ENCODE results near the gene BRCC3.

Gene BRCC3

DNA sequence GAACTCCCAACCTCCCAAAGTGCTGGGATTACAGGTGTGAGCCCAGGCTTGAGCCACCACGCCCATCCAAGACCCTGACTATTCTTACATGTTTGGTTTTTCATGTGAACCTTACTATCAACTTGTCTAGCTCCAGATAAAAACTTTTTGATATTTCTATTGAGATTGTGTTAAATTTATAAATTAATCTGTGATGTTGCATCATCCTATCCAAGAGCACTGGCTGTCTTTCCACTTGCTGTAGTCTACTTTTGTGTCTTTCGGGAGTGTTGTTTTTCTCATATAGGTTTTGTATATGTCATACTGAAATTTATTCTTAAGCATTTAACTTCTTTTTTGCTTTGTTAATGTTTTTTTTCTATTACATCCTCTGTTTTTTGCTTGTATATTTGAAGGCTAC, 34.6 kb downstream of the BRCC3 start:
- ATAC-seq: no peak
- TF ChIP-seq RARB (CRISPR knock-in tag; IDR thresholded peaks at IDR 0.05) (no peak), CSDC2 (CRISPR knock-in tag; IDR thresholded peaks at IDR 0.05) (no peak), ARNTL (CRISPR knock-in tag; IDR thresholded peaks at IDR 0.05; ENCODE audit: borderline replicate concordance, low read depth) (no peak), PPARA (CRISPR knock-in tag; IDR thresholded peaks at IDR 0.05; ENCODE audit: borderline replicate concordance) (no peak), OSR1 (CRISPR knock-in tag; IDR thresholded peaks at IDR 0.05) (no peak), ISL1 (CRISPR knock-in tag; IDR thresholded peaks at IDR 0.05) (no peak), GLIS3 (CRISPR knock-in tag; IDR thresholded peaks at IDR 0.05) (no peak), ZNF8 (CRISPR knock-in tag; IDR thresholded peaks at IDR 0.05) (no peak), ZNF70 (CRISPR knock-in tag; IDR thresholded peaks at IDR 0.05) (no peak), BACH2 (CRISPR knock-in tag; IDR thresholded peaks at IDR 0.05; ENCODE audit: borderline replicate concordance) (no peak), ZNF565 (CRISPR knock-in tag; conservative IDR thresholded peaks at IDR 0.05; ENCODE audit: low read depth) (no peak), ESRRG (CRISPR knock-in tag; IDR thresholded peaks at IDR 0.05) (no peak), ZC3H10 (CRISPR knock-in tag; IDR thresholded peaks at IDR 0.05) (no peak), SNAI2 (CRISPR knock-in tag; IDR thresholded peaks at IDR 0.05) (no peak)
- TF ChIP-seq, protein P1, sequence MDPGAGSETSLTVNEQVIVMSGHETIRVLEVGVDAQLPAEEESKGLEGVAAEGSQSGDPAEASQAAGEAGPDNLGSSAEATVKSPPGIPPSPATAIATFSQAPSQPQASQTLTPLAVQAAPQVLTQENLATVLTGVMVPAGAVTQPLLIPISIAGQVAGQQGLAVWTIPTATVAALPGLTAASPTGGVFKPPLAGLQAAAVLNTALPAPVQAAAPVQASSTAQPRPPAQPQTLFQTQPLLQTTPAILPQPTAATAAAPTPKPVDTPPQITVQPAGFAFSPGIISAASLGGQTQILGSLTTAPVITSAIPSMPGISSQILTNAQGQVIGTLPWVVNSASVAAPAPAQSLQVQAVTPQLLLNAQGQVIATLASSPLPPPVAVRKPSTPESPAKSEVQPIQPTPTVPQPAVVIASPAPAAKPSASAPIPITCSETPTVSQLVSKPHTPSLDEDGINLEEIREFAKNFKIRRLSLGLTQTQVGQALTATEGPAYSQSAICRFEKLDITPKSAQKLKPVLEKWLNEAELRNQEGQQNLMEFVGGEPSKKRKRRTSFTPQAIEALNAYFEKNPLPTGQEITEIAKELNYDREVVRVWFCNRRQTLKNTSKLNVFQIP (CRISPR knock-in tag; IDR thresholded peaks at IDR 0.05; ENCODE audit: borderline replicate concordance, low read depth): no peak
- TF ChIP-seq, protein P2, sequence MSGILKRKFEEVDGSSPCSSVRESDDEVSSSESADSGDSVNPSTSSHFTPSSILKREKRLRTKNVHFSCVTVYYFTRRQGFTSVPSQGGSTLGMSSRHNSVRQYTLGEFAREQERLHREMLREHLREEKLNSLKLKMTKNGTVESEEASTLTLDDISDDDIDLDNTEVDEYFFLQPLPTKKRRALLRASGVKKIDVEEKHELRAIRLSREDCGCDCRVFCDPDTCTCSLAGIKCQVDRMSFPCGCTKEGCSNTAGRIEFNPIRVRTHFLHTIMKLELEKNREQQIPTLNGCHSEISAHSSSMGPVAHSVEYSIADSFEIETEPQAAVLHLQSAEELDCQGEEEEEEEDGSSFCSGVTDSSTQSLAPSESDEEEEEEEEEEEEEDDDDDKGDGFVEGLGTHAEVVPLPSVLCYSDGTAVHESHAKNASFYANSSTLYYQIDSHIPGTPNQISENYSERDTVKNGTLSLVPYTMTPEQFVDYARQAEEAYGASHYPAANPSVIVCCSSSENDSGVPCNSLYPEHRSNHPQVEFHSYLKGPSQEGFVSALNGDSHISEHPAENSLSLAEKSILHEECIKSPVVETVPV (CRISPR knock-in tag; IDR thresholded peaks at IDR 0.05): no peak
- TF ChIP-seq, protein P3, sequence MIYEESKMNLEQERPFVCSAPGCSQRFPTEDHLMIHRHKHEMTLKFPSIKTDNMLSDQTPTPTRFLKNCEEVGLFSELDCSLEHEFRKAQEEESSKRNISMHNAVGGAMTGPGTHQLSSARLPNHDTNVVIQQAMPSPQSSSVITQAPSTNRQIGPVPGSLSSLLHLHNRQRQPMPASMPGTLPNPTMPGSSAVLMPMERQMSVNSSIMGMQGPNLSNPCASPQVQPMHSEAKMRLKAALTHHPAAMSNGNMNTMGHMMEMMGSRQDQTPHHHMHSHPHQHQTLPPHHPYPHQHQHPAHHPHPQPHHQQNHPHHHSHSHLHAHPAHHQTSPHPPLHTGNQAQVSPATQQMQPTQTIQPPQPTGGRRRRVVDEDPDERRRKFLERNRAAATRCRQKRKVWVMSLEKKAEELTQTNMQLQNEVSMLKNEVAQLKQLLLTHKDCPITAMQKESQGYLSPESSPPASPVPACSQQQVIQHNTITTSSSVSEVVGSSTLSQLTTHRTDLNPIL (CRISPR knock-in tag; IDR thresholded peaks at IDR 0.05; ENCODE audit: low read depth): no peak
- TF ChIP-seq, protein P4, sequence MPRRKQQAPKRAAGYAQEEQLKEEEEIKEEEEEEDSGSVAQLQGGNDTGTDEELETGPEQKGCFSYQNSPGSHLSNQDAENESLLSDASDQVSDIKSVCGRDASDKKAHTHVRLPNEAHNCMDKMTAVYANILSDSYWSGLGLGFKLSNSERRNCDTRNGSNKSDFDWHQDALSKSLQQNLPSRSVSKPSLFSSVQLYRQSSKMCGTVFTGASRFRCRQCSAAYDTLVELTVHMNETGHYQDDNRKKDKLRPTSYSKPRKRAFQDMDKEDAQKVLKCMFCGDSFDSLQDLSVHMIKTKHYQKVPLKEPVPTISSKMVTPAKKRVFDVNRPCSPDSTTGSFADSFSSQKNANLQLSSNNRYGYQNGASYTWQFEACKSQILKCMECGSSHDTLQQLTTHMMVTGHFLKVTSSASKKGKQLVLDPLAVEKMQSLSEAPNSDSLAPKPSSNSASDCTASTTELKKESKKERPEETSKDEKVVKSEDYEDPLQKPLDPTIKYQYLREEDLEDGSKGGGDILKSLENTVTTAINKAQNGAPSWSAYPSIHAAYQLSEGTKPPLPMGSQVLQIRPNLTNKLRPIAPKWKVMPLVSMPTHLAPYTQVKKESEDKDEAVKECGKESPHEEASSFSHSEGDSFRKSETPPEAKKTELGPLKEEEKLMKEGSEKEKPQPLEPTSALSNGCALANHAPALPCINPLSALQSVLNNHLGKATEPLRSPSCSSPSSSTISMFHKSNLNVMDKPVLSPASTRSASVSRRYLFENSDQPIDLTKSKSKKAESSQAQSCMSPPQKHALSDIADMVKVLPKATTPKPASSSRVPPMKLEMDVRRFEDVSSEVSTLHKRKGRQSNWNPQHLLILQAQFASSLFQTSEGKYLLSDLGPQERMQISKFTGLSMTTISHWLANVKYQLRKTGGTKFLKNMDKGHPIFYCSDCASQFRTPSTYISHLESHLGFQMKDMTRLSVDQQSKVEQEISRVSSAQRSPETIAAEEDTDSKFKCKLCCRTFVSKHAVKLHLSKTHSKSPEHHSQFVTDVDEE (CRISPR knock-in tag; IDR thresholded peaks at IDR 0.05): no peak

DNA sequence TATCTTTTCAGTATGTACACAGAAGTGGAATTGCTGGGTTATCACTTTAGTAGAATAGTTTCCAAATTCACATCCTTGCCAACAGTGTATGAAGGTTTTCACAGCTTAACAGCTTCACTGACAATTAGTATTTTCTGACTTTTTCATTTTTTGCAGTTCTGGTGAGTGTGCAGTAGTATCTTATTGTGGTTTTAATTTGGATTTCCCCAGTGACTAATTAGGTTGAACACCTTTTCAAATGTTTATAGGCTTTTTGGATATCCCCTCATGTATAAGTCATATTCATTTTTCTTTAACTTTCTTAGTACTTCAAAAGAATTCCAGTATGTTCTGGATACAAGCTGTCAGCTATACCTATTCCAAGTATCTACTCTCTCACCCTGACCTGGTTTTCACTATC, 37.1 kb downstream of the BRCC3 start:
- ATAC-seq: no peak
- TF ChIP-seq BACH2 (CRISPR knock-in tag; IDR thresholded peaks at IDR 0.05; ENCODE audit: borderline replicate concordance): no peak
- TF ChIP-seq, protein P3 (CRISPR knock-in tag; IDR thresholded peaks at IDR 0.05; ENCODE audit: low read depth): no peak
- no peak for TF ChIP-seq ZNF70 (CRISPR knock-in tag; IDR thresholded peaks at IDR 0.05)
- TF ChIP-seq TOX (CRISPR knock-in tag; IDR thresholded peaks at IDR 0.05; ENCODE audit: borderline replicate concordance): no peak
- no peak for TF ChIP-seq ESRRG (CRISPR knock-in tag; IDR thresholded peaks at IDR 0.05)
- TF ChIP-seq, protein P1 (CRISPR knock-in tag; IDR thresholded peaks at IDR 0.05; ENCODE audit: borderline replicate concordance, low read depth): no peak
- no peak for TF ChIP-seq SNAI2 (CRISPR knock-in tag; IDR thresholded peaks at IDR 0.05)

DNA sequence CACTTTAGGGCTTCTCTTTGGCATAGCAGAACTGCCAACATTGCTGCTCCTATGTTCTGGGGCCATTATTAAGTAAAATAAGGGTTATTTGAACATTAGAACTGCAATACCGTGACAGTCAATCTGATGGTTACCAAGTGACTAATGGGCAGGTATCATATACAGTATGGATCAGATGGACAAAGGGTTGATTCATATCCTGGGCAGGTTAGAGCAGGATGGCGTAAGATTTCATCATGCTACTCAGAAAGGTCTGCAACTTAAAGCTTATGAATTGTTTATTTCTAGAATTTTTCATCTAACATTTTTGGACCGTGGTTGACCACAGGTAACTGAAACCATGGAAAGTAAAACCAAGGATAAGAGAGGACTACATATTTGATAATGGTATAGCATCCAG, 40.9 kb downstream of the BRCC3 start:
- no peak for ATAC-seq
- TF ChIP-seq ZFP30 (CRISPR knock-in tag; IDR thresholded peaks at IDR 0.05) (no peak), ZFP3 (CRISPR knock-in tag; IDR thresholded peaks at IDR 0.05) (no peak), BACH2 (CRISPR knock-in tag; IDR thresholded peaks at IDR 0.05; ENCODE audit: borderline replicate concordance) (no peak), ZC3H10 (CRISPR knock-in tag; IDR thresholded peaks at IDR 0.05) (no peak), CSDC2 (CRISPR knock-in tag; IDR thresholded peaks at IDR 0.05) (no peak), ZNF8 (CRISPR knock-in tag; IDR thresholded peaks at IDR 0.05) (no peak), PPARA (CRISPR knock-in tag; IDR thresholded peaks at IDR 0.05; ENCODE audit: borderline replicate concordance) (no peak), TOX (CRISPR knock-in tag; IDR thresholded peaks at IDR 0.05; ENCODE audit: borderline replicate concordance) (no peak), ISL1 (CRISPR knock-in tag; IDR thresholded peaks at IDR 0.05) (no peak), ESRRG (CRISPR knock-in tag; IDR thresholded peaks at IDR 0.05) (no peak)
- TF ChIP-seq, protein P3 (CRISPR knock-in tag; IDR thresholded peaks at IDR 0.05; ENCODE audit: low read depth): no peak
- TF ChIP-seq, protein P5, sequence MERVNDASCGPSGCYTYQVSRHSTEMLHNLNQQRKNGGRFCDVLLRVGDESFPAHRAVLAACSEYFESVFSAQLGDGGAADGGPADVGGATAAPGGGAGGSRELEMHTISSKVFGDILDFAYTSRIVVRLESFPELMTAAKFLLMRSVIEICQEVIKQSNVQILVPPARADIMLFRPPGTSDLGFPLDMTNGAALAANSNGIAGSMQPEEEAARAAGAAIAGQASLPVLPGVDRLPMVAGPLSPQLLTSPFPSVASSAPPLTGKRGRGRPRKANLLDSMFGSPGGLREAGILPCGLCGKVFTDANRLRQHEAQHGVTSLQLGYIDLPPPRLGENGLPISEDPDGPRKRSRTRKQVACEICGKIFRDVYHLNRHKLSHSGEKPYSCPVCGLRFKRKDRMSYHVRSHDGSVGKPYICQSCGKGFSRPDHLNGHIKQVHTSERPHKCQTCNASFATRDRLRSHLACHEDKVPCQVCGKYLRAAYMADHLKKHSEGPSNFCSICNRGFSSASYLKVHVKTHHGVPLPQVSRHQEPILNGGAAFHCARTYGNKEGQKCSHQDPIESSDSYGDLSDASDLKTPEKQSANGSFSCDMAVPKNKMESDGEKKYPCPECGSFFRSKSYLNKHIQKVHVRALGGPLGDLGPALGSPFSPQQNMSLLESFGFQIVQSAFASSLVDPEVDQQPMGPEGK (CRISPR knock-in tag; IDR thresholded peaks at IDR 0.05; ENCODE audit: borderline replicate concordance): no peak
